ENCODE results near the gene C5orf46.
A peak's percentile ranks its signal among the peaks of the same experiment; 100 is the strongest.

C5orf46 gene

GRCh38 chr5:147863454-147864158, 42.7 kb downstream of the C5orf46 start:
- no peak for TF ChIP-seq ZFX (IDR thresholded peaks at IDR 0.05; ENCODE audit: borderline replicate concordance)
- no peak for TF ChIP-seq CTCF (IDR thresholded peaks at IDR 0.05)
- H3K27ac ChIP-seq = no peak overlapping the region

- TF ChIP-seq ZFX (IDR thresholded peaks at IDR 0.05; ENCODE audit: borderline replicate concordance) = no peak
- H3K27ac ChIP-seq = no peak overlapping the region
Observed at GRCh38 chr5:147860641-147861025, 45.7 kb downstream of the C5orf46 start.

- TF ChIP-seq CTCF (IDR thresholded peaks at IDR 0.05) (no peak), ZFX (IDR thresholded peaks at IDR 0.05; ENCODE audit: borderline replicate concordance) (no peak)
- H3K27ac ChIP-seq = no peak overlapping the region
Observed at GRCh38 chr5:147859962-147860640, 46.2 kb downstream of the C5orf46 start.

GRCh38 chr5:147858565-147858964, 47.8 kb downstream of the C5orf46 start:
- TF ChIP-seq CTCF (IDR thresholded peaks at IDR 0.05) (no peak), ZFX (IDR thresholded peaks at IDR 0.05; ENCODE audit: borderline replicate concordance) (no peak)

GRCh38 chr5:147857302-147858129, 48.8 kb downstream of the C5orf46 start:
- TF ChIP-seq CTCF (IDR thresholded peaks at IDR 0.05) (peak; percentile 91), ZFX (IDR thresholded peaks at IDR 0.05; ENCODE audit: borderline replicate concordance) (no peak)

More at GRCh38 chr5:147858565-147858964, 47.8 kb downstream of the C5orf46 start:
- H3K27ac ChIP-seq = no peak overlapping the region

GRCh38 chr5:147856801-147857200, 49.5 kb downstream of the C5orf46 start:
- TF ChIP-seq CTCF (IDR thresholded peaks at IDR 0.05) (no peak), ZFX (IDR thresholded peaks at IDR 0.05; ENCODE audit: borderline replicate concordance) (no peak)
- H3K27ac ChIP-seq = no peak overlapping the region

More at GRCh38 chr5:147857302-147858129, 48.8 kb downstream of the C5orf46 start:
- H3K27ac ChIP-seq = no peak overlapping the region

GRCh38 chr5:147855774-147856069, 50.6 kb downstream of the C5orf46 start:
- TF ChIP-seq ZFX (IDR thresholded peaks at IDR 0.05; ENCODE audit: borderline replicate concordance) (no peak), CTCF (IDR thresholded peaks at IDR 0.05) (no peak)
- H3K27ac ChIP-seq = no peak overlapping the region
